H54 (cell line): ENCODE results near the gene GARIN5A.

Source experiments
- DNase-seq: peaks from one replicate; pipeline ENCODE4 v3.0.0; 2011; ENCODE audit warnings: low spot score, mixed read lengths; ENCODE audit not compliant: insufficient read length
- FAIRE-seq: peaks from 3 replicates; lab custom pipeline; 2011; peaks lifted over from hg19 to GRCh38; lab: Jason Lieb, UNC
- POLR2A ChIP-seq: IDR thresholded peaks from 2 replicates; pipeline ENCODE4 v1.6.1; 2011; ENCODE audit warnings: low read depth, mild to moderate bottlenecking, low read length

Gene GARIN5A

GRCh38 chr19:50500753-50501151 is 24.1 kb upstream of the GARIN5A start:
- DNase-seq (no peak), FAIRE-seq (no peak)
- no peak for TF ChIP-seq POLR2A

DNA sequence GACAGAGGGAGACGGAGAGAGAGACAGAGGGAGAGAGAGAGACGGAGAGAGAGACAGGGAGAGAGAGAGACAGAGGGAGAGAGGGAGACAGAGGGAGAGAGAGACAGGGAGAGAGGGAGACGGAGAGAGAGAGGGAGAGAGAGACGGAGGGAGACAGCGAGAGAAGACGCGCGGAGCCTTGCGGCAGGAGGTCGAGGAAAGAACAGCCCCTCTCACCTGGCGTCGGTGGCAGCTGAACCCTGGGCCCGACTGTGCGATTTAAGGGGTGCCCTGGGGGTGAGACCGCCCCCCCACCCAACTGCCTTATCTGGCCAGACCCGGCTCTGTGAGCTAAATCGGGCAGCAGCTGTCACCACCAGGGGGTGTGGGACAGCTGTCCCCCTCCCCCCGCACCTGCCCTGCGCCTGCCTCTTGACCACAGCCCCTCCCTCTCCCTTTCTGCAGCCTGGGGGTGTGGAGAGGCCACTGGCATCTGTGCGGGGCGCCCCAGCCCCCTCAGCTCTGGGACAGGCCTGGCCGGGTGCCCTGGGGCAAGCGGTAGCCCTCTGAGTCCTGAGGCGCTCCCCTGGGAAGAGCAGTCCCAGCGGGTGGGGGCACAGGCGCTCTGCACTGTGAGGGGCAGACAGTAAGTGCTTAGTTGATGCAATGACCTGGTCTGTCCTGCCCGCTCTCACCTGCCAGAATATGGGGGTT is 23.6 kb upstream of the GARIN5A start:
- FAIRE-seq (no peak), DNase-seq (no peak)
- no peak for TF ChIP-seq POLR2A

GRCh38 chr19:50498219-50499056 is 21.8 kb upstream of the GARIN5A start:
- DNase-seq (no peak), FAIRE-seq (no peak)
- no peak for TF ChIP-seq POLR2A

- no peak for TF ChIP-seq POLR2A
- no peak for DNase-seq
- no peak for FAIRE-seq
Measured at GRCh38 chr19:50497022-50497405, 20.4 kb upstream of the GARIN5A start.

GRCh38 chr19:50496189-50497021 is 19.8 kb upstream of the GARIN5A start:
- no peak for FAIRE-seq
- TF ChIP-seq POLR2A = no peak
- DNase-seq = peak; percentile 59

- FAIRE-seq (no peak), DNase-seq (no peak)
- no peak for TF ChIP-seq POLR2A
Measured at GRCh38 chr19:50495020-50495531, 18.4 kb upstream of the GARIN5A start.

DNA sequence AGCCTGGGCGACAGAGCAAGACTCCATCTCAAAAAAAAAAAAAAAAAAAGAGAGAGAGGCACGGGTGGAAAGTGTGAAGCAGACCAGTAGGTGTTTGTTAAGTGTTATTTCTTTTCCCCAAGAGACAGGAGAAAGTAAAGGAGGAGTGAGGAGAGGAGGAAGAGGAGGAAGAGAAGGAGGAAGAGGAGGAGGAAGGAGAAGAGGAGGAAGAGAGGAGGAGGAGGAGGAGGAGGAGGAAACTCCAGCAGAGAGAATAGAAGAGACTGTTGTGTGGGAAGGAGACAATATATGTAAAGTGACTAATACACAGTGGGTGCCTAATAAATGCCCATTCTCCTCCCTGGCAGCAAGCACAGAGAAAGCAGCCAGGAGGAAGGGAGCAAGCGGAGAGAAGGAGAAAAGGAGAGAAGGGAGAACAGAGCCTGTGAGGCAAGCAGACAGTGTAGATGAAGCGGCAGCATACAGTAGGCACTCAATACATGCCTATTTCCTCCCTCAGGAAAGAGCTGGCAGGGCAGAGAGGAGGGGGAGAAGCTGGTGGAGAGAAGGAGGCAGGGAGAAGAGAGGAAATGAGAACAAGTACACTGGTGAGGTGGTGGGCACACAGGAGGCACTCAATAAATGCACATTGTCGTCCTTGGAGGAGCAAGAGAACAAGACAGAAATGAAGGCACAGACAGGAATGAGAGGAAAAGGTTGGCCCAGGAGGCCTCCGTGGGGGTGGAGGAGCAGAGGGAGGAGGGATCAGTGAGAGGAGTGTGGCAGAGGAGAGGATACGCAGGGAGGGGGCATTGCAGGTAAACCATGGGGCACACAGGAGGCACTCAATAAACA is 17.8 kb upstream of the GARIN5A start:
- FAIRE-seq = no peak
- DNase-seq = no peak
- TF ChIP-seq POLR2A = no peak

- DNase-seq (no peak), FAIRE-seq (no peak)
- no peak for TF ChIP-seq POLR2A
Measured at GRCh38 chr19:50493171-50493570, 16.5 kb upstream of the GARIN5A start.

DNA sequence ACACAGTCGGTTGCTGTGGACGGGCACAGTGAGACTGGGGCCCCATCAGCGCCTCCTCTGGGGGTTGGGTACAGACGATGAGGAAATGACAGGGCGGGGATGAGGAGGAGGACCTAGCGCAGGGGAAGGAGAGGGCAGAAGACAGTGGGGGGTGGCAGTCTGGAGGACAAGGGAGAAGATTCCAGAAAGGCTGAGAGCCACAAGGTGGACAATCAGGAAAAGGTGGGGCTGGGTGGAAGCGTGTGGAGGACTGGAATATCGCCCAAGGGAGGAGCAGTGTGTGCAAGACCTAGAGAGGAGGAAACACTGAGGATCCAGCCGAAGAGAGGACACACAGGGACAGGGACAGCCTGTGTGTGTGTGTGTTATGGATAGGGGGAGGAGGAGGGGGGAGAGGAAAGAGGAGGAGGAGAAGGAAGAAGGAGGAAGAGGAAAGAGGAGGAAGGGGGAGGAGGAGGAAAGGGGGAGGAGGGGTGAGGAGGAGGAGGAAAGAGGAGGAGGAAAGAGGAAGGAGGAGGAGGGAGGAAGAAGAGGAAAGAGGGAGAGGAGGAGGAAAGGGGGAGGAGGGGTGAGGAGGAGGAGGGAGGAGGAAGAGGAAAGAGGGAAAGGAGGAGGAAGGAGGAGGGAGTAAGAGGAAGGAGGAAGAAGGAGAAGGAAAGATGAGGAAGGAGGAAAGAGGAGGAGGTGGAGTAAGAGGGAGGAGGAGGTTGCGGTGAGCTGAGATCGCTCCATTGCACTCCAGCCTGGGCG is 15.8 kb upstream of the GARIN5A start:
- DNase-seq (no peak), FAIRE-seq (no peak)
- TF ChIP-seq POLR2A = no peak

DNA sequence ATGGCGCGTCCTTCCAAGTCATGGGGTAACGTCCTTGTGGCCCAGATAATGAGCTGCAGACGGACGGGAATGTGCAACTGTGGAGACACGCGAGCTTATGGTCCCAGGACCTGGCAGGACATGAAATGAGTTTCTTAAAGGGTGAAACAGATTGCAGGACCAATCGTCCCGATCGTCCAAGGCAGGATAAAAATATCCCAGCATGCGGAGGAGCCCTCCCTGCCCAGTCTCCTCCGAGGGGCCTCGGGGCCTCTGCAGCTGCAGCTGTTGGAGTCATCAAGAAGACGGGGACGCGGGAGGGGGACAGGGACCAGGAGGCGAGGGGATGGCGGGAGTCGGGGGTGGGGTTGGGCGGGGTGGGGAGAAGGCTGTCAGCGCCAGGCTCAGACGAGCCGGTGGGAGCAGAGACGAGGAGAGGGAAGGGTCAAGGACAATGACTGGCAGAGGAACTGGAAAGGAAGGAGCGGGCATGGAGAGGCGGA is 14.4 kb upstream of the GARIN5A start:
- no peak for TF ChIP-seq POLR2A
- no peak for DNase-seq
- no peak for FAIRE-seq

DNA sequence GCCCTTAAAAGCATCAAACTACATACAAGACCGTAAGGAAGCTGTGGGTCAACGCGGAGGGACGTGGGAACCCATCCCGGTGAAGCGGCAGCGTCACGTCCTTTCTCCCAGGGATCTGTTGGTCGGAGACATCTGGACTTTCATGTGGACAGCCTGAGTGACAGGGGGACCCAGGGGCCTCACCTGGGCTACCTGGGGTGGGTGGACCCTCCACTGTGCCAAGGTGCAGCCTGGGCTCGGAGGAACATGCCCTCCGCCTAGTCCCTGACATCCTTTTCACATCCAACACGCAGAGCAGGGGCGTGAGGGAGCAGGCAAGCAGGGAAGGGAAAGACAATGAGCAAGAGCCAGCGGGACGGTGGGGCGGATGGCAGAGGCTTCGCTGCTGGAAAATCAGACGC is 13.8 kb upstream of the GARIN5A start:
- TF ChIP-seq POLR2A = no peak
- DNase-seq = no peak
- FAIRE-seq = no peak

DNA sequence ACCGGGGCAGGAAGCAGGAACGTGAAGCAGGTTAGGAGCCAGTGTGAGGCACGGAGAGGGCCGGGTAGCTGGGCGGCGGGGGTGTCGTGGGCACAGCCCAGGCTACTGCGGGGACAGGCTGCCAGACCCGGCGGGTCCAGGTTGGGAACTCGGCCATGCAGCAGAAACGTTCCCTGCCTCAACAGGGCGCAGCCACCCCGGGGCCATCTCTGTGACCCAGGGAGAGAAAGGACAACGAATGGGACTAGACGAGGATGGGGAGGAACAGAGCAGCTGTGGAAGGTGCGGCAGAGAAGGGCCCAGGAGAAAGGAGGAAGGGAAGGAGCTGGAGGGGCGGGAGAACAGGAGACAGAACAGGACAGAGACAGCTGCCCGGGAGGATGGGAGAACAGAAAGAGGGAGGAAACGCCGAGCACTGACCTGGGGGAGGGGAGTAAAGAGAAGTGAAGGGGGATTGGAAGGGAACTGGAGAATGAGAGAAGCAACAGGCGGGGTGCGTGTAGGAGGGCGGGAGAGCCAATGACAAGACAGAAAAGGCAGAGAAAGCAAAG is 12.9 kb upstream of the GARIN5A start:
- no peak for FAIRE-seq
- TF ChIP-seq POLR2A = no peak
- no peak for DNase-seq
